GM19351 (cell line): ENCODE results near the gene VPS4A.

Experiments used
- ATAC-seq: cut with Tn5 transposase; IDR thresholded peaks from one replicate; pipeline ENCODE4 v1.9.1; 2021; ENCODE audit warnings: mild to moderate bottlenecking, moderate library complexity; ENCODE audit not compliant: unreplicated experiment

Gene VPS4A

DNA sequence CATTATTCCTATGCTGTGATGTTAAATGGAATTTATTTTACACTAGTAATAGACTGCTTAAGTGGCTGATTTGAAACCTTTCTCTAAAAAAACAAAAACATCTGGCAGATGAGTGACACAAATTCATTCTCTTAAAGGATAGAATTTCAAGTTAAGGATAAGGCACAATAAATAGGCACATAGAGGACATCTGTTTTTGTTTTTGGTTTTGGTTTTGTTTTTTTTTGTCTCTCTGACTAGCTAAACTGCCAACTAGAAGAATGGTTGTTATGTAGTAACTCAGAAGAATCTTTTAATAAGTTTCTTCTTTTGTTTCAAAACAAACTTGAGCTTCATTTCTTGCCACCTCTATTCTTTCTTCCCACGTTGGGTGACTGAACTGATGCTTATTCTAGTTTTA, 5.1 kb upstream of the VPS4A start:
- no peak for ATAC-seq

DNA sequence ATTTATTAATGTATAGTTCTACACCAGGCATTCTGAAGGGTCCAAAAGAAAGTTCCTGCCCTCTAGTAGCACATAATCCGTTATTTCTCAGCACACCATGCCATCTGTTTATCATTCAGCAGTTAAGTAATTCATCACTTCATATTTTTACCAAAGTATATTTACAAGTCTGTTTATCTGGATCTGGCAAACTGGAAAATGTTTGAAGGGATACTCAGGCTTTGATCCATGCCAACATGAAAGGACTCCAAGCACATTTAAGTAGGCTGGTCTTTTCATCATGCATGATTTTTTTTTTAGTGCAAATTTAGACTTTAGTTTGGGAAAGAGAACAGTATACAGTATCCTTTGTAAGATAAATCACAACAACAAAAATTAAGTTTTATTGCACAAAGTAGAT, 4.1 kb upstream of the VPS4A start:
- no peak for ATAC-seq

DNA sequence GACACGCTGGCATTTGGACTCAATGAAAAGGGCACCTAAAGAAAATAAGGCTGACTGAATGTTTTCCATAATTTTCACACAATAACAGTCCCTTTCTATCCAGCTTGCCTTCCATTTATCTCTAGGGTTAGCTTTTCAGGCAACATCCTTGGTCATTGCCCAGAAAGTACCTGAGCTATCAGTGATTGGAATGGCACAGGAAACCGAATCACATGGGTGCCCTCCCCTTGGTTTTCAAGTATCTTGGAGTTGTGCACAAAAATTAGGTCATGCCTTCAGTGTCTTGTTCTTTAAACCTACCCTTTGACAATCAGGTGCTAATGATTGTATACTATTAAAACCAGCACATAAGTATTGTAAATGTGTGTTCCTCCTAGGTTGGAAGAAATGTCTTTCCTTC, 3.3 kb upstream of the VPS4A start:
- no peak for ATAC-seq

DNA sequence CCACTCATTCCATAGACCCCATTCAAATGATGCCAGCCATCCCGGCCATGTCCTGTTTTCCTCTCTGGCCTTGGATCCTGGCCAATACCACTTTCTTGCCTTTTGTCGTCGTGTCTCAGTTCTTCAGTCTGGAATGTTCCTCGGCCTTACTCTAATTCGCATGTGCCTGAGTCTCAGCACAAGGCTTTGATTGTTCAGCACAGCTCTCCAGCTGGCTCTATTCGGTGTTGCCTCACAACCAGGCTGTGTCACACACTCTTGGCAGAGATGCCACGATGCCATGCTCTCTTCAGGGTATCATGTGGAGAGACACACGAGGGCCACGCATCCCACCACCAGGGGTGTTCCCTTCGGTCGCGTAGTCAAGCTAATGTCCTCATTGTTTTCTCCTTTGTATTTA, 1.8 kb upstream of the VPS4A start:
- no peak for ATAC-seq

- peak; percentile 44 for ATAC-seq
These were observed 610 bp downstream of the VPS4A start for GRCh38 chr16:69311533-69312387.

- ATAC-seq: no peak
These were observed 2.3 kb downstream of the VPS4A start for GRCh38 chr16:69313469-69313868.

DNA sequence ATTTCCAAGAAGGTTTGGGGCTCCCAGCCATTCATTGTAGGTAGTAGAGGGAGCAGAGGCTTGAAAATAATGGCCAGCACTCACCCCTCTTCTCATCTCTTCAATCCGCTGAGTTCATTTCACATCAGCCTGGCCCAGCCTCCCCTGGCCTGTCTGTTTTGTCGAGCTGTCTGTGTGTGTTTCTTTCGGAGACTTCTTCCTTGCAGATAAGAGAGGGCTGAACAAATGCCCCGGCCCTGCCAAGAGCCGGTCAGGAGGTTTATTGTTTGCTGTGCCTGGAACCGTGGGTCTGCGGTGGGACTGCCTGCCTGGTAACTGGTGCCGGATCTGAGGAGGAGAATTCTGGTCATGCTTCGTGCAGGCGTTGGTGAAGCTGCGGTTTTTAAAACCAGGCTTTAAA, 3.4 kb downstream of the VPS4A start:
- ATAC-seq: no peak

DNA sequence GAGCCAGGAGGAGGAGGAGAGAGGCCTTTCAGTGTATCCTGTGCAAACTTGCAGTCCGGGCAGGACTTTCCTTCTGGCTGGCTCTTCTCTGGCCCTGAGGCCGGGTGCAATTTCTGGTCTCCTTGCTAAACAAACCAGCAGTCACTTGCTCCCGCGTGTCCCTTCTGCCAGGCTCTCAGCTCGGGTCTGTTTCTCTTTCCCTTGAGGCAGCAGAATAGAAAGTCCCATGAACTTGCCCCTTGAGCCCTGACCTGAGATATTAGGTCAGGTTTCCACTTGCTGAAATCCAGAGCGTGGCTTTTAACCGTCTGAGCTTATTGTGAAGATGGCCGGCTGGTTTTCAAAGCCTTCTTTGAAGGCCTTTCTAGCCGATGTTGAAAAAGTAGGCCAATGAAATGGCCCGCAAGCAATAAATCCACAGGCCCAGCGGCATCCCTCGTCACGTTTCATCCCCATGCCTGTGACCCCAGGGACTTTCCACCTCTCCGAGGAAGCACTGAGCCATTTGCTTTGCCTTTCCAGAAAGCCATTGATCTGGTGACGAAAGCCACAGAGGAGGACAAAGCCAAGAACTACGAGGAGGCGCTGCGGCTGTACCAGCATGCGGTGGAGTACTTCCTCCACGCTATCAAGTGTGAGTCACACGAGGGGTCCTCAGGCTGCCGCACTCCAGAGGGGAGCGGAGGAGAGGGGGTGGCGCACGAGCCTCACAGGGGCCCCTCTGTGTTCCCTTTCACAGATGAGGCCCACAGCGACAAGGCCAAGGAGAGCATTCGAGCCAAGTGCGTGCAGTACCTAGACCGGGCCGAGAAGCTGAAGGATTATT, 4.5 kb downstream of the VPS4A start:
- no peak for ATAC-seq

GRCh38 chr16:69316595-69317034, 5.5 kb downstream of the VPS4A start:
- no peak for ATAC-seq

GRCh38 chr16:69318177-69318910, 7.2 kb downstream of the VPS4A start:
- ATAC-seq: no peak

DNA sequence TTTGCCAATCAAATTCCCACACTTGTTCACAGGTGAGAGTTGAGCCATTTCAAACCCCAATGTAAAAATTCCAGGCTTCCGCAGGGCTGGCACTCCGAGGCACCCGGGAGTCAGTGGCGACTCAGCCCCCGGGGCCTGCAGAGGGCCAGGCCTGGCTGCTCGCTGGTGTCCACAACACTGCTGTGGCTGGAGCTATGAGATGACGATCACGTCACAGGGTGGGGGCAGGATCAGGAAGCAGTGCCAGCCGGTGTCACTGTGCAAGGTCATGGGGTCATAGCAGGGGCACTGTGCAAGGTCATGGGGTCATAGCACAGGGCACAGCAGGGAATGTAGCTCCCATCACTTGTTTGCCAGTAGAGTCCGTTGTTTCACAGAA, 7.8 kb downstream of the VPS4A start:
- no peak for ATAC-seq

DNA sequence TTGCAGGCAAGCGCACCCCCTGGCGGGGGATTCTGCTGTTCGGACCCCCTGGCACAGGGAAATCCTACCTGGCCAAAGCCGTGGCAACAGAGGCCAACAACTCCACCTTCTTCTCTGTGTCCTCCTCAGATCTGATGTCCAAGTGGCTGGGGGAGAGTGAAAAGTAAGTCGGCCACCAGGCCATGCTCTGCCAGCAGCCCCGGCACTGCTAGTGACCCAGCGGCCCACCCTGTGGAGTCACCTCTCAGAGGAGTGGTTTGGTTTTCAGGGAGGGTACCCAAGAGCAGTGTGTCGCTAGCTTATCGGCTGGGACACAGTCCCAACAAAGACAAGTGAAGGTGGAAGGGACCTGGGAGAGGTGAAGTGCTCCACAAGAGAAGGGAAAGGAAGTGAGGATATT, 8.2 kb downstream of the VPS4A start:
- ATAC-seq: no peak

DNA sequence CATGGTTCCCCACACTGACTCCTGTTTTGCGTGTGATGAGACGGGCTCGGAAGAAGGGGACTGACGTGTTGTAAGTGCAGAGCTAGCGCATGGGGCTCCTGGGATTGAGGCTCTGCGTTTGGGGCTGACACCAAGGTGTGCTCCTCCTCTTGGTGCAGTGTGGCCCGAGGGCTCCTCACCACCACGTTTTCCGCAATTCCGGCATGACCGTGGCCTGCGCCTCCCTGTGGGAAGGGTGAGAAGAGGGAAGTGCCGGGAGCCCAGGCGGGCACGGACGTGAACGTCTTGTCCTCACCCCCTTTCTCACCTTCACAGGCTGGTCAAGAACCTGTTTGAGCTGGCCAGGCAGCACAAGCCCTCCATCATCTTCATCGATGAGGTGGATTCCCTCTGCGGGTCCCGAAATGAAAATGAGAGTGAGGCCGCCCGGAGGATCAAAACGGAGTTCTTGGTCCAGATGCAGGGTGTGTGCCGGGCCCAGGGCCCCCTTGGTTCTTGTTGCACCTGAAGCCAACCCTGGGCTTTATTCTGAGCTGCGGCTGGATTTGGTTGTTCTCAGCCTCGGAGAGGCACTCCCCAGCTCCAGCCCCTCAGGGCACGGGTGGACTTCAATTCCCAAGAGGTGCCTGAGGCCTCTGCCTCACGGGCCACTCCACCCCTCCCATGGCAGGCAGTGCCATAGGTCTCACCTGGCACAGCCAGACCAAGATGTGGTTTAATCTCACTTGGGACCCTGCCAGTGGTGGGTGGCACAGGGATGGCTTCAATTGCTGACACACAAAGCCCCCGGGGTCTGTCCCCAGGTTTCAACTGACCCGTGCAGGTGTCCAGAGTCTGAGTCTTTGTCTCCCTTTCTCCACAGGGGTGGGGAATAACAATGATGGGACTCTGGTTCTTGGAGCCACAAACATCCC, 8.9 kb downstream of the VPS4A start:
- ATAC-seq: no peak

GRCh38 chr16:69320740-69321073, 9.6 kb downstream of the VPS4A start:
- ATAC-seq: no peak

- ATAC-seq: no peak
These were observed 9.9 kb downstream of the VPS4A start for GRCh38 chr16:69321080-69321479.

DNA sequence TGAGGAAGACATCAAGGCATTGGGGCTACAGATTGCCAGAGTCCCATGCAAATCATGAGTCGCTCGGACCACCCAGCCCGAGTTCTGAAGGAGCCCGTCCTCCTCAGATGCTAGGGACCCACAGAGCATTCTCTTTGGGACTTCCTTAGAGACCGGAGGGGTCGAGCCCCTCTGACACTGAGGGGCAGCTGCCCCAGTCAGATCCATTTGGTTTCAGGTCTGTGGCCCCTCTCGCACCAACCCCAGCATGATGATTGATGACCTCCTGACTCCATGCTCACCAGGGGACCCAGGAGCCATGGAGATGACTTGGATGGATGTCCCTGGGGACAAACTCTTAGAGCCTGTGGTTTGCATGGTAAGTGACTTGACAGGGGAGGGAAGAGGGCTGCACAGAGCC, 11.2 kb downstream of the VPS4A start:
- ATAC-seq: no peak

DNA sequence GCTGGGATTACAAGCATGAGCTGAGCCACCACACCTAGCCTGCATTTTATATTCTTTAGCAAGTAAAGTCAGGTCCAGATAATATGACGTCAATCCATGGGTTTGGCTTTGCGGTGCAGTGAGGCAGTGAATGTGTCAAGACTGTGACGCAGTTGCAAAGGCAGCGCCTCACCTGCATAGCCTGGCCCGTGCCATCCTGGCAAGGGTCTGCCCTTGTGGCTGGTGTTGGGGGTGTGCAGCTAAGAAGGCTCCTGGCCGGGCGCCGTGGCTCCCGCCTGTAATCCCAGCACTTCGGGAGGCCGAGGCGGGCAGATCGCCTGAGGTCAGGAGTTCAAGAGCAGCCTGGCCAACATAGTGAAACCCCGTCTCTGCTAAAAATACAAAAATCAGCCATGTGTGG, 12.3 kb downstream of the VPS4A start:
- ATAC-seq: no peak

- ATAC-seq: no peak
These were observed 12.9 kb downstream of the VPS4A start for GRCh38 chr16:69324013-69324531.

GRCh38 chr16:69324585-69325253, 13.6 kb downstream of the VPS4A start:
- ATAC-seq: no peak

DNA sequence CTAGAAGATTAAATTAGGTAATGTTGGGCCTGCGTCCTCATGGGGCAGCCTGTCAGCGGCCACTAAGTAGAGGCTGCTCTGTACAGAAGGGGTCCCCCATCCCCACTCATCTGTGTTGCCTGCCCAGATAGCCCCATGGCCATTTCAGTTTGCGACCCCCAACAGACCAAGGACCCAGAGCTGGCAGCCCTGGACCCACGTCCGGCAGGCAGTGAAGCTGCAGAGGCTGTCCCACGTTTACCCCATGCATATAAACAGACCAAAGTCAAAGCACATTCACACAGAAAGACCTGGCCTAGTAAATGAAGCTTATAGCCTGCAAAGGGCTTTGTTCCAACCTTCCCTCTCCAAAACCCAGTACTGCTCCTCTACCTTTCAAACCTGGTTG, 14.6 kb downstream of the VPS4A start:
- no peak for ATAC-seq
